A549 (cell line): ENCODE results near the gene AKAP6. TPM values are rescaled to one million over a fixed set of nuclear protein-coding genes. Genes with fewer than 3 reads are reported as not detected.

ENCODE experiments used
- ATAC-seq, 2 experiments: fragments of 200-7000 bp in 1 of 2; fragments of >200 bp in 1 of 2; cut with Nextera tagmentation in 1 of 2; cut with Tn5 transposase in 1 of 2; 3 replicates each; pipeline versions ENCODE4 v1.8.0 to v1.9.1; 2018 to 2020; ENCODE audit warnings: mild to moderate bottlenecking in 1 of 2, moderate library complexity in 1 of 2
- CTCF ChIA-PET: fragments of 300-600 bp; sonication (Branson Sonifier 250); formaldehyde crosslinking; extraction: SDS; loops from one replicate; lab custom pipeline; 2021; ENCODE audit warnings: antibody characterized with exemption, inconsistent platforms; lab: Yijun Ruan, JAX
- POLR2A ChIA-PET: fragments of 350-600 bp; formaldehyde crosslinking; extraction: SDS; loops from one replicate; lab custom pipeline; 2021; ENCODE audit warnings: antibody characterized with exemption, inconsistent platforms; lab: Yijun Ruan, JAX
- DNase-seq, 2 experiments: peaks; one replicate each; pipeline versions ENCODE4 v3.0.0 to v3.0.0-alpha.2; 2011 to 2016; ENCODE audit warnings: low read depth in 1 of 2, low spot score in 1 of 2
- FAIRE-seq: peaks from 2 replicates; lab custom pipeline; 2011; peaks lifted over from hg19 to GRCh38; lab: Jason Lieb, UNC
- H3K27ac ChIP-seq, 2 experiments: fragments of >200 bp; sonication (Bioruptor Twin); formaldehyde crosslinking; 3 replicates each; pipeline ENCODE4 v1.5.1; 2016 to 2017
- H3K4me1 ChIP-seq: fragments of >200 bp; sonication (Bioruptor Twin); formaldehyde crosslinking; 3 replicates; pipeline ENCODE4 v1.6.1; 2016
- H3K4me2 ChIP-seq: fragments of >200 bp; sonication (Bioruptor Twin); formaldehyde crosslinking; 3 replicates; pipeline ENCODE4 v1.6.1; 2016
- H3K4me3 ChIP-seq: fragments of >200 bp; sonication (Bioruptor Twin); formaldehyde crosslinking; 3 replicates; pipeline ENCODE4 v1.5.1; 2016
- H3K9me3 ChIP-seq: fragments of >200 bp; sonication (Bioruptor Twin); formaldehyde crosslinking; 3 replicates; pipeline ENCODE4 v1.6.1; 2016
- ATOH8 ChIP-seq: fragments of 250-450 bp; sonication (Bioruptor Pico); IDR thresholded peaks from 2 replicates; pipeline ENCODE4 v1.5.0; 2020; ENCODE audit warnings: low read depth, mild to moderate bottlenecking, moderate library complexity
- CHD2 ChIP-seq: fragments of 150-350 bp; IDR thresholded peaks from 2 replicates; pipeline ENCODE4 v1.6.1; 2014; ENCODE audit warnings: low read length; ENCODE audit not compliant: partially characterized antibody
- CTCF ChIP-seq: fragments of >200 bp; sonication (Bioruptor Twin); formaldehyde crosslinking; IDR thresholded peaks from 3 replicates; pipeline ENCODE4 v1.5.1; 2016
- EHMT2 ChIP-seq: fragments of 200-600 bp; sonication (generic); IDR thresholded peaks from 2 replicates; pipeline ENCODE4 v1.6.1; 2016; ENCODE audit warnings: antibody characterized with exemption, low read depth, mild to moderate bottlenecking, moderate library complexity
- EP300 ChIP-seq, 2 experiments: fragments of >200 bp; sonication (Bioruptor Twin); formaldehyde crosslinking; IDR thresholded peaks; 2 replicates in 1 of 2; 3 replicates in 1 of 2; pipeline ENCODE4 v1.6.1; 2016 to 2017
- FOSB ChIP-seq: fragments of 250-450 bp; sonication (Bioruptor Pico); IDR thresholded peaks from 2 replicates; pipeline ENCODE4 v1.5.0; 2020; ENCODE audit warnings: mild to moderate bottlenecking, moderate library complexity
- FOXS1 ChIP-seq: fragments of 250-450 bp; sonication (Bioruptor Pico); IDR thresholded peaks from 2 replicates; pipeline ENCODE4 v1.5.0; 2020; ENCODE audit warnings: mild to moderate bottlenecking, moderate library complexity
- HEYL ChIP-seq: fragments of 250-450 bp; sonication (Bioruptor Pico); IDR thresholded peaks from 2 replicates; pipeline ENCODE4 v1.8.0; 2021; ENCODE audit warnings: mild to moderate bottlenecking, moderate library complexity
- HMGXB4 ChIP-seq: fragments of 250-450 bp; sonication (Bioruptor Pico); IDR thresholded peaks from 2 replicates; pipeline ENCODE4 v1.5.0; 2021; ENCODE audit warnings: mild to moderate bottlenecking, moderate library complexity, borderline replicate concordance
- HOXB5 ChIP-seq: fragments of 250-450 bp; sonication (Bioruptor Pico); IDR thresholded peaks from 2 replicates; pipeline ENCODE4 v1.5.0; 2020; ENCODE audit warnings: mild to moderate bottlenecking, moderate library complexity
- JUN ChIP-seq, 2 experiments: fragments of >200 bp; sonication (Bioruptor Twin); formaldehyde crosslinking; IDR thresholded peaks; 2 replicates in 1 of 2; 3 replicates in 1 of 2; pipeline ENCODE4 v1.6.1; 2016 to 2017
- MAFK ChIP-seq: fragments of 450-650 bp; IDR thresholded peaks from 2 replicates; pipeline ENCODE4 v1.6.1; 2014; ENCODE audit not compliant: partially characterized antibody
- PBX3 ChIP-seq: IDR thresholded peaks from 2 replicates; pipeline ENCODE4 v1.6.1; 2012
- POLR2A ChIP-seq: IDR thresholded peaks from 2 replicates; pipeline ENCODE4 v1.6.1; 2012; ENCODE audit warnings: mild to moderate bottlenecking, low read length
- RCOR1 ChIP-seq: fragments of 150-350 bp; IDR thresholded peaks from 2 replicates; pipeline ENCODE4 v1.6.1; 2014; ENCODE audit warnings: antibody characterized with exemption, low read length, low read depth
- REST ChIP-seq: fragments of 200-600 bp; sonication (generic); IDR thresholded peaks from 2 replicates; pipeline ENCODE4 v1.6.1; 2016; ENCODE audit warnings: antibody characterized with exemption, mild to moderate bottlenecking, moderate library complexity
- RNF2 ChIP-seq: fragments of 200-600 bp; sonication (generic); IDR thresholded peaks from 2 replicates; pipeline ENCODE4 v1.6.1; 2016; ENCODE audit warnings: low read depth, mild to moderate bottlenecking, antibody characterized with exemption, moderate library complexity, borderline replicate concordance
- ZFP36 ChIP-seq: fragments of 450-650 bp; IDR thresholded peaks from 2 replicates; pipeline ENCODE4 v1.6.1; 2014; ENCODE audit warnings: borderline replicate concordance; ENCODE audit not compliant: partially characterized antibody
- WGBS: methylation state at CpG from one replicate; pipeline ENCODE4 v1.1.6; 2017; ENCODE audit errors: missing lambda C conversion rate; 5-methylcytosine and 5-hydroxymethylcytosine counted together
- polyA plus RNA-seq, 4 experiments: library from polyadenylated mRNA; depleted of rRNA in 3 of 4; stranded (reverse); fragments of >200 nt; fragmentation: RNase III in 1 of 4; extraction: RNeasy Plus Mini Kit Qiagen cat#74134 plus additional on column Dnase treatment in 1 of 4; gene quantifications; 2 replicates in 3 of 4; 3 replicates in 1 of 4; pipeline ENCODE4 v1.2.3, GENCODE V29; 2011 to 2017

Gene AKAP6
- polyA plus RNA-seq, 2 of the 4 experiments (the other 2 are of a cell fraction): 0.27 to 1.9 TPM

- ATAC-seq: no peak; a peak in 1 of 6 replicates
- 35% methylated on average over 1 of the region's 1 CpG for WGBS
- no peaks in the 10 kb centered on the region for H3K9me3 ChIP-seq
- ChIA-PET POLR2A (no interaction called here), CTCF (interaction anchor here (0.7 kb wide), 1 partner anchor 1117 kb away, joined by 3 read pairs; no protein-coding TSS in a partner anchor)
- no peak for FAIRE-seq
- TF ChIP-seq CHD2: no peak
- no peak for TF ChIP-seq CTCF
- TF ChIP-seq JUN (IDR thresholded peaks at IDR 0.05): no peak
- TF ChIP-seq HOXB5 (CRISPR knock-in tag): no peak
- no peak for TF ChIP-seq POLR2A
- TF ChIP-seq REST: no peak
- no peak for TF ChIP-seq EHMT2
- no peak for TF ChIP-seq HEYL
- no peak for TF ChIP-seq RNF2
- TF ChIP-seq HMGXB4 (CRISPR knock-in tag): no peak
- no peak for TF ChIP-seq ZFP36
- TF ChIP-seq ATOH8 (CRISPR knock-in tag): no peak
- TF ChIP-seq RCOR1: no peak
- no peak for TF ChIP-seq FOXS1 (CRISPR knock-in tag)
- no peak for TF ChIP-seq PBX3
- no peak for TF ChIP-seq EP300 (IDR thresholded peaks at IDR 0.05)
- no peak for TF ChIP-seq FOSB (CRISPR knock-in tag)
- TF ChIP-seq MAFK: no peak
- TF ChIP-seq, all 56 proteins: peak for 0
- H3K27ac ChIP-seq: no peak overlapping the region
- no peaks in the 10 kb centered on the region for H3K4me1 ChIP-seq
- DNase-seq: no peak
- H3K4me2 ChIP-seq: no peak overlapping the region
- no peak overlapping the region for H3K4me3 ChIP-seq
Measured at GRCh38 chr14:32324601-32325000, 4.5 kb upstream of the AKAP6 start.
